Lower lobe of right lung (tissue), 2 donors: ENCODE measurements around the gene CORIN. TPM values are rescaled to one million over a fixed set of nuclear protein-coding genes. Genes with fewer than 3 reads are reported as not detected.

Experiments
- ATAC-seq, 2 donors: fragments of 200-7000 bp; cut with Tn5 transposase; one replicate each; pipeline ENCODE4 v1.9.1; 2020 to 2022; ENCODE audit warnings: mild to moderate bottlenecking in 2 of 2, moderate library complexity in 2 of 2
- DNase-seq: peaks from one replicate; pipeline ENCODE4 v3.0.0-alpha.2; 2020
- H3K27ac ChIP-seq: fragments of 200-600 bp; one replicate; pipeline ENCODE4 v1.8.0; 2022
- H3K27me3 ChIP-seq: fragments of 200-600 bp; one replicate; pipeline ENCODE4 v1.8.0; 2022; ENCODE audit warnings: low read depth
- H3K36me3 ChIP-seq: fragments of 200-600 bp; one replicate; pipeline ENCODE4 v1.8.0; 2022; ENCODE audit warnings: mild to moderate bottlenecking
- H3K4me1 ChIP-seq: fragments of 200-600 bp; one replicate; pipeline ENCODE4 v1.8.0; 2022
- H3K4me3 ChIP-seq: fragments of 200-600 bp; one replicate; pipeline ENCODE4 v1.8.0; 2022; ENCODE audit warnings: mild to moderate bottlenecking
- H3K9me3 ChIP-seq: fragments of 200-600 bp; one replicate; pipeline ENCODE4 v1.8.0; 2022
- intact Hi-C: fragments of 100-400 bp; cut with DNase I; formaldehyde crosslinking; loops from one replicate; pipeline ENCODE4 v1.11.0; 2022
- total RNA-seq: library from RNA; stranded (reverse); fragmentation: NEBNext Ultra II Directional; extraction: Animal tissue kit (Norgen Biotek cat#: 25700); gene quantifications from one replicate; pipeline ENCODE4 v1.2.1, GENCODE V29; 2021
- TF ChIP-seq, protein P1 (sequence below): fragments of 200-600 bp; IDR thresholded peaks from one replicate; pipeline ENCODE4 v1.8.0; 2022; ENCODE audit warnings: antibody characterized with exemption, mild to moderate bottlenecking
- donor health status: DM: no; HTN: yes; CAD: no; lungs with severe emphysema.

The CORIN gene
- total RNA-seq, 1 donor from 2014 or later = 3.9 TPM

DNA sequence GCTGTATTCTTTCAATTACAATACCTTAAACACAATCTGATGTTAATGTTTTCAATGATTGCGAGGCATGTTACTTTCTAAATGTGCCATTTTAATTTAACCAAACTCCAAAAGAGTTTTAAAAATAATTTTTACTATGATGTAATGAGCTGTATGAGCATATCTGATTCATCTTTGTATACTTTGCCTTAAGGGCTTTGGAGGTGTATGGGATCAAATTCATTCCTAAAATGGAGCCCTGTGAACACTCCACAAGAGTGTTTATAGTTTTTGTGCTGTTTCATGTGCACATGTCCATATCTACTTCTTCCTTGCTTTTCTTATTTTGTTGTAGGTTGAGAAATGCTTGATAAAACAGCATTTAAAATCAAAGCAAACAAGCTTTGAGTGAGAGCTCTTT is 270.4 kb downstream of the CORIN start:
- TF ChIP-seq, protein P1, sequence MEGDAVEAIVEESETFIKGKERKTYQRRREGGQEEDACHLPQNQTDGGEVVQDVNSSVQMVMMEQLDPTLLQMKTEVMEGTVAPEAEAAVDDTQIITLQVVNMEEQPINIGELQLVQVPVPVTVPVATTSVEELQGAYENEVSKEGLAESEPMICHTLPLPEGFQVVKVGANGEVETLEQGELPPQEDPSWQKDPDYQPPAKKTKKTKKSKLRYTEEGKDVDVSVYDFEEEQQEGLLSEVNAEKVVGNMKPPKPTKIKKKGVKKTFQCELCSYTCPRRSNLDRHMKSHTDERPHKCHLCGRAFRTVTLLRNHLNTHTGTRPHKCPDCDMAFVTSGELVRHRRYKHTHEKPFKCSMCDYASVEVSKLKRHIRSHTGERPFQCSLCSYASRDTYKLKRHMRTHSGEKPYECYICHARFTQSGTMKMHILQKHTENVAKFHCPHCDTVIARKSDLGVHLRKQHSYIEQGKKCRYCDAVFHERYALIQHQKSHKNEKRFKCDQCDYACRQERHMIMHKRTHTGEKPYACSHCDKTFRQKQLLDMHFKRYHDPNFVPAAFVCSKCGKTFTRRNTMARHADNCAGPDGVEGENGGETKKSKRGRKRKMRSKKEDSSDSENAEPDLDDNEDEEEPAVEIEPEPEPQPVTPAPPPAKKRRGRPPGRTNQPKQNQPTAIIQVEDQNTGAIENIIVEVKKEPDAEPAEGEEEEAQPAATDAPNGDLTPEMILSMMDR = no peak
- Histone ChIP-seq H3K36me3 (peaks cover 42% of the 10 kb centered on the region), H3K4me3 (no peak overlapping the region), H3K27me3 (no peaks in the 10 kb centered on the region), H3K4me1 (peaks cover 8% of the 10 kb centered on the region), H3K9me3 (no peaks in the 10 kb centered on the region), H3K27ac (no peak overlapping the region)
- ATAC-seq (no peak), DNase-seq (no peak)
- intact Hi-C loops = no loop called here

DNA sequence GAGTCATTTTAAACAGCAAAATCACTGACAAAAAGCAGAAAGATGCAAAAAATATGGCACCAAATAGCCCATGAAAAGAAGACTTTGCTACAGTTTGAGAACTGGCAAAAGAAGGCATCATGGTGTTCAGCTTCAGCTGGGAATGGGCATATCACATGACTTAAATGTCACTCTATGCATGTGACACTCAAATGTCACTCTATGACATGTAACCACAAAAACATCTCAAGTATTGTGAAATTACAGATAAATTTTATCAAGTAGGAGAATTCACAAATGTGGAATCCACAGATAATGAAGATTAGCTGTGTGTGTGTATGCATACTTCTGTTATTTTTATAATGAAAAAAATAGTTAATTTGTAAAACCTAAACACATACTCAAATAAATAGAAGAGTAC is 270.9 kb downstream of the CORIN start:
- TF ChIP-seq, protein P1 = no peak

DNA sequence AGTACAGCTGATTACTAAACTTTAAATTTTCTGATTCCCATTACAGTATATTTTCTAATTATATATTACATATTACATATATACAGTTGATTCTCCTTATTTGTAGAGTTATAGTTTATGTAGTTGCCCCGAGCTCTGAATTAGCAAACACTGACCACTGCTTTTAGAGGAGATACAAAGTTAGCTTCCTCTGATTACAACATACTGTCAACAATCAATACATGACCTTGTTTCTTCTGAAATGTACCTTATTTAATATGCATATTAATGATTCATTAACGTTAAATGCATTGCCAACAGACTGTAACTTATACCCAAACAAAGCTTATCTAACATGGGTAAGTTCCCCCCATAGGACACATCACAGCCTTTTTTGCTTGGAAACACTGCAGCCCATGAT is 271.3 kb downstream of the CORIN start:
- Histone ChIP-seq H3K36me3 (peaks cover 44% of the 10 kb centered on the region), H3K9me3 (no peaks in the 10 kb centered on the region), H3K27ac (no peak overlapping the region), H3K4me3 (no peak overlapping the region), H3K4me1 (peaks cover 8% of the 10 kb centered on the region), H3K27me3 (no peaks in the 10 kb centered on the region)
- intact Hi-C loops = no loop called here
- DNase-seq (no peak), ATAC-seq (no peak)
- TF ChIP-seq, protein P1 = no peak

More for the DNA sequence above, 270.9 kb downstream of the CORIN start:
- Histone ChIP-seq H3K4me3 (no peak overlapping the region), H3K27ac (no peak overlapping the region), H3K9me3 (no peaks in the 10 kb centered on the region), H3K27me3 (no peaks in the 10 kb centered on the region), H3K4me1 (peaks cover 8% of the 10 kb centered on the region), H3K36me3 (peaks cover 44% of the 10 kb centered on the region)
- intact Hi-C loops = no loop called here
- DNase-seq = no peak
- no peak for ATAC-seq

DNA sequence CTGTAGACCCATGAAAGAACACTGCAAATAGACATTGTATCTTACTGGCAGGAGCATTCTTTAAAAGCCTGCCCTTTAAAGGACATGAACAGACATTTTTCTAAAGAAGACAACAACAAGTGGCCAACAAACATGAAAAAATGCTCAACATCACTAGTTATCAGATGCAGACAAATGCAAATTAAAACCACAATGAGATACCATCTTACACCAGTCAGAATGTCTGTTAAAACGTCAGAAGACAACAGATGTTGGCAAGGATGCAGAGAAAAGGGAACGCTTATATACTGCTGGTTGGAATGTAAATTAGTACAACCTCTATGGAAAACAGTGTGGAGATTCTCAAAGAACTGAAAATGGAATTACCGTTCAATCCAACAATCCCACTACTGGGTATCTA is 275.6 kb downstream of the CORIN start:
- DNase-seq = no peak
- peaks cover 8% of the 10 kb centered on the region for H3K4me1 ChIP-seq
- no peak overlapping the region for H3K27ac ChIP-seq
- TF ChIP-seq, protein P1 = no peak
- H3K4me3 ChIP-seq = no peak overlapping the region
- intact Hi-C loops = no loop called here
- H3K9me3 ChIP-seq = no peaks in the 10 kb centered on the region
- H3K27me3 ChIP-seq = no peaks in the 10 kb centered on the region
- H3K36me3 ChIP-seq = peaks cover 45% of the 10 kb centered on the region
- ATAC-seq = no peak

DNA sequence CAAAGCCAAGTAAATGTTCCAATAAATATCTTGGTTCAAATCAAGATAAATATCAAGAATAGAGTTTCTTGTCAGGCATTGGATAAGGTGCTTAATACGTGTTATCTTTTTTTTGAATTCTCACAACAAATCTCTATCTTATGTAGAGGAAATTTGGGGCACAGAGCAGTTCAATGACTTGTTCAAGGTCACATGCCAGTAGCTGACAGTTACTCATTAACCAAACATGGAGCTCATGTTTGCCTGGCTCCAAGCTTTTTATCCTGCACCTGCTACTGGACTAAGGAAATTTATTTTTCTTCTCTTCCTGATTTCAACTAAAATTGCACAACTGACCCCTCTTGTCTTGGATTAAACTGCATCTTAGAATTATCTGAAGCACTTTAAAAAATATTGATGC is 276.5 kb downstream of the CORIN start:
- ATAC-seq (no peak), DNase-seq (no peak)
- TF ChIP-seq, protein P1 = no peak
- Histone ChIP-seq H3K27ac (no peak overlapping the region), H3K36me3 (peaks cover 45% of the 10 kb centered on the region), H3K4me1 (peaks cover 8% of the 10 kb centered on the region), H3K27me3 (no peaks in the 10 kb centered on the region), H3K9me3 (no peaks in the 10 kb centered on the region), H3K4me3 (no peak overlapping the region)
- intact Hi-C loops = no loop called here

DNA sequence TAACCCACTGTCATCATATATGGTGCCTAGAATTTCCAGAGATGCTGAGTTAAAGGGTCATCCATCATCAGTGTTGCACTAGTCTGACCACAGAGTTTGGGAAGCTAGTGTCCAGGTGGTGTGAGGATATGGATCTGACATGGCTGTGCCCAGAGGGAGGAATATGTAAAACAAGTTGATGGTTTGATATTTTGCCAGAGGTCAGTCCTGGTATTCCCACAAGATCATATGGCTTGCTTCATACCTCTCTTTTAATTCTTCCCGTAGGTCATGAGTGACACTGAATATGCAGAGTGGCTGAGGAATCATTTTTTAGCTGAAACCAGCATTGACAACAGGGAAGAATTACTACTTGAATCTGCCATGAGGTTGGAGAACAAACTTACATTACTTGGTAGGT is 277.2 kb downstream of the CORIN start:
- Histone ChIP-seq H3K4me3 (no peak overlapping the region), H3K4me1 (peaks cover 8% of the 10 kb centered on the region), H3K36me3 (peaks cover 45% of the 10 kb centered on the region), H3K9me3 (no peaks in the 10 kb centered on the region), H3K27me3 (no peaks in the 10 kb centered on the region), H3K27ac (no peak overlapping the region)
- intact Hi-C loops = no loop called here
- TF ChIP-seq, protein P1 = no peak
- ATAC-seq (no peak), DNase-seq (no peak)
